ENCODE measurements around the gene EPAS1.

- TF ChIP-seq, protein P1, sequence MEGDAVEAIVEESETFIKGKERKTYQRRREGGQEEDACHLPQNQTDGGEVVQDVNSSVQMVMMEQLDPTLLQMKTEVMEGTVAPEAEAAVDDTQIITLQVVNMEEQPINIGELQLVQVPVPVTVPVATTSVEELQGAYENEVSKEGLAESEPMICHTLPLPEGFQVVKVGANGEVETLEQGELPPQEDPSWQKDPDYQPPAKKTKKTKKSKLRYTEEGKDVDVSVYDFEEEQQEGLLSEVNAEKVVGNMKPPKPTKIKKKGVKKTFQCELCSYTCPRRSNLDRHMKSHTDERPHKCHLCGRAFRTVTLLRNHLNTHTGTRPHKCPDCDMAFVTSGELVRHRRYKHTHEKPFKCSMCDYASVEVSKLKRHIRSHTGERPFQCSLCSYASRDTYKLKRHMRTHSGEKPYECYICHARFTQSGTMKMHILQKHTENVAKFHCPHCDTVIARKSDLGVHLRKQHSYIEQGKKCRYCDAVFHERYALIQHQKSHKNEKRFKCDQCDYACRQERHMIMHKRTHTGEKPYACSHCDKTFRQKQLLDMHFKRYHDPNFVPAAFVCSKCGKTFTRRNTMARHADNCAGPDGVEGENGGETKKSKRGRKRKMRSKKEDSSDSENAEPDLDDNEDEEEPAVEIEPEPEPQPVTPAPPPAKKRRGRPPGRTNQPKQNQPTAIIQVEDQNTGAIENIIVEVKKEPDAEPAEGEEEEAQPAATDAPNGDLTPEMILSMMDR (IDR thresholded peaks at IDR 0.05), result no peak
- TF ChIP-seq POLR2A (IDR thresholded peaks at IDR 0.05), result no peak
These were observed 54.5 kb downstream of the EPAS1 start for GRCh38 chr2:46351750-46352138.
